SU-DHL-6 (cell line): ENCODE data around the gene GPR108.

Source experiments
- EZH2phosphoT487 ChIP-seq: fragments of 200-600 bp; sonication (generic), shearing (Covaris generic); conservative IDR thresholded peaks from 2 replicates; pipeline ENCODE4 v1.6.1; 2018; ENCODE audit warnings: mild to moderate bottlenecking, antibody characterized with exemption, low read length, moderate library complexity, mixed read lengths
- TF ChIP-seq, protein P1 (sequence below): fragments of 200-600 bp; sonication (generic); IDR thresholded peaks from one replicate; pipeline ENCODE4 v1.5.1; 2017; ENCODE audit warnings: antibody characterized with exemption, mild to moderate bottlenecking, low read length, moderate library complexity; ENCODE audit not compliant: insufficient read depth, poor library complexity, severe bottlenecking

DNA sequence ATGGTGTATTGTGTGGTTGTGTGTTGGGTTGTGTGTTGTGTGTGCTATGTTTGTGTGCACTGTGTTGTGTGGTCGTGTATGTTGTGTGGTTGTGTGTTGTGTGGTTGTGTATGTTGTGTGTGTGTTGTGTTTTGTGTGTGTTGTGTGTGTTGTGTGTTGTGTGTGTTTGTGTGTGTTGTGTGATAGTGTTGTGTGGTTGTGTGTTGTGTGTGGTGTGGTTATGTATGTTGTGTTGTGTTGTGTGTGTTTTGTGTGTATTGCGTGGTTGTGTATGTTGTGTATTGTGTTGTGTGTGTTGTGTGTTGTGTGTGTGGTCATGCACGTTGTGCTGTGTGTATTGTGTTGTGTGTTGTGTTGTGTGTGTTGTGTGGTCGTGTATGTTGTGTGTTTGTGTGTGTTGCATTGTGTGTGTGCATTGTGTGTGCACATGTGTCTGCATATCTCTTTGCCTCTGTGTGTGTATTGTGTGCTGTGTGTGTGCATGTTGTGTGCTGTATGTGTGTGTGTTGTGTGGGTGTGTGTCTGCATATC is 19.9 kb downstream of the GPR108 start:
- TF ChIP-seq, protein P1, sequence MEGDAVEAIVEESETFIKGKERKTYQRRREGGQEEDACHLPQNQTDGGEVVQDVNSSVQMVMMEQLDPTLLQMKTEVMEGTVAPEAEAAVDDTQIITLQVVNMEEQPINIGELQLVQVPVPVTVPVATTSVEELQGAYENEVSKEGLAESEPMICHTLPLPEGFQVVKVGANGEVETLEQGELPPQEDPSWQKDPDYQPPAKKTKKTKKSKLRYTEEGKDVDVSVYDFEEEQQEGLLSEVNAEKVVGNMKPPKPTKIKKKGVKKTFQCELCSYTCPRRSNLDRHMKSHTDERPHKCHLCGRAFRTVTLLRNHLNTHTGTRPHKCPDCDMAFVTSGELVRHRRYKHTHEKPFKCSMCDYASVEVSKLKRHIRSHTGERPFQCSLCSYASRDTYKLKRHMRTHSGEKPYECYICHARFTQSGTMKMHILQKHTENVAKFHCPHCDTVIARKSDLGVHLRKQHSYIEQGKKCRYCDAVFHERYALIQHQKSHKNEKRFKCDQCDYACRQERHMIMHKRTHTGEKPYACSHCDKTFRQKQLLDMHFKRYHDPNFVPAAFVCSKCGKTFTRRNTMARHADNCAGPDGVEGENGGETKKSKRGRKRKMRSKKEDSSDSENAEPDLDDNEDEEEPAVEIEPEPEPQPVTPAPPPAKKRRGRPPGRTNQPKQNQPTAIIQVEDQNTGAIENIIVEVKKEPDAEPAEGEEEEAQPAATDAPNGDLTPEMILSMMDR = no peak
- no peak for TF ChIP-seq EZH2phosphoT487
